ENCODE measurements around the gene BSDC1.

The BSDC1 gene

DNA sequence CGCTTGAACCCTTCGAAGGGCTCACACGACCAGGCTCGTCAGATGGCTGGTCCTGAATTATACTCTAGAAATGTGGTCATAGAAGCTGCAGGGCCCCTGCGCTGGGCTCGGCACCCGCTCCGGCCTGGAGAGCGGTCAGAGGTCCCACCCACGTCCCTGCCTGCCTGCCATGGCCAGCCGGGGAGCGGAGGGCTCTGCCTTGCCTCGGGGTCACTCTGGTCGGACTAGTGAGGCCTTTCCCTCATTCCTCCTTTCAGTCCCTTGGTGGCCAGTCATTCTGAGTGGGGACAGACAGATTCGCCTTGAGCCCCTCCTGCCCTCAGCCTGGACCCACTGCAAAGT lies 57.7 kb downstream of the BSDC1 start:
- DNase-seq (ENCODE audit: low read depth in 2 of 2): no peak

GRCh38 chr1:32335790-32336590 lies 58.3 kb downstream of the BSDC1 start, which contains the start of gene MARCKSL1:
Gene MARCKSL1 (minus strand): TSS chr1:32336233. CDS start chr1:32336033, 200 bp downstream.
- peak; percentile 70 to 78 for DNase-seq (ENCODE audit: low read depth in 2 of 2)

DNA sequence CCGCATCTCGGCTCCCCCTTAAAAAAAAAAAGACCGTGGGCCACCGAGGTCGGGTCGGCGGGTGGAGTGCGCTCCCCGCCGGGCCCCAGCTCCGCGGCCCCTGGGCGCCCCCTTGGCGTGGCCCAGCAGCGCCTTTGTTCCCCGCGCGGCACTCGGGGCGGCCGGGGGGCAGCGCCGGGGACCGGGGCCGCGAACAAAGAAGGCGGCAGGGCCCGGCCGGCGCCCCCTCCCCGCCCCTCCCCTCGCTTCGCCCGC lies 58.8 kb downstream of the BSDC1 start:
- DNase-seq (ENCODE audit: low read depth in 2 of 2): no peak

DNA sequence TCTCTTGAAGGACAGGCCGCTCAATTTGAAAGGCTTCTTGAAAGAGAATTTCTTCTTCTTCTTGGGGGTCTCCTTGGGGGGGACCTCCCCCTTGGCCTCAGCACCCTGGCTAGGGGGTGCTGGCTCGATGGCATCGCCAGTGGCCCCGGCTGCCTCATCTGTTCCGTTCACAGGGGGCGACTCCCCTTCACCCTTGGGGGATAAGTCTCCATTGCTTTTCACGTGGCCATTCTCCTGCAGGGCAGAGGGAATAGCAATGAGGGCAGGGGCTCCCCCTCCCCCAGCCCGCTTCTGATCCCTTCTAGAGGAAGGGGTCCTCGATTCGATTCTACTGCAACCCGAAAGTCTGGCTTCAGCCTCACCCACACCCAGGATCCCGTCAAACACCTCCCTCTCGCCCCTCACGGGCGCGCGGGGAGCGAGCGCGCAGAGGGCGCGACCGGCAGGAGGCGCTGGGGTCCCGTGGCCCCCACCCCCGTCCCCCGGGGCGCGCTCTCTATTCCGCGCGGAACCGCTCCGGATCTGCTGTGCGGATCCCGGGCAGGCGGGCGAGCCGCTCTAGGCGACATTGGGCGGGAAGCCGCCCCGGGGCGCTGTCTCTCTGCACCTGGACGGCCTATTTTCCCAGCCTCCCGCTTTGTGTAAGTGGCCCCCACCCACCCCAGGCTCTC lies 59.2 kb downstream of the BSDC1 start:
- DNase-seq (ENCODE audit: low read depth in 2 of 2): peak in 1 of 2 donors; percentile 42

- DNase-seq (ENCODE audit: low read depth in 2 of 2): no peak
Observed at GRCh38 chr1:32334274-32334861, 59.9 kb downstream of the BSDC1 start.

- DNase-seq (ENCODE audit: low read depth in 2 of 2): no peak
Observed at GRCh38 chr1:32333251-32333963, 60.8 kb downstream of the BSDC1 start.

DNA sequence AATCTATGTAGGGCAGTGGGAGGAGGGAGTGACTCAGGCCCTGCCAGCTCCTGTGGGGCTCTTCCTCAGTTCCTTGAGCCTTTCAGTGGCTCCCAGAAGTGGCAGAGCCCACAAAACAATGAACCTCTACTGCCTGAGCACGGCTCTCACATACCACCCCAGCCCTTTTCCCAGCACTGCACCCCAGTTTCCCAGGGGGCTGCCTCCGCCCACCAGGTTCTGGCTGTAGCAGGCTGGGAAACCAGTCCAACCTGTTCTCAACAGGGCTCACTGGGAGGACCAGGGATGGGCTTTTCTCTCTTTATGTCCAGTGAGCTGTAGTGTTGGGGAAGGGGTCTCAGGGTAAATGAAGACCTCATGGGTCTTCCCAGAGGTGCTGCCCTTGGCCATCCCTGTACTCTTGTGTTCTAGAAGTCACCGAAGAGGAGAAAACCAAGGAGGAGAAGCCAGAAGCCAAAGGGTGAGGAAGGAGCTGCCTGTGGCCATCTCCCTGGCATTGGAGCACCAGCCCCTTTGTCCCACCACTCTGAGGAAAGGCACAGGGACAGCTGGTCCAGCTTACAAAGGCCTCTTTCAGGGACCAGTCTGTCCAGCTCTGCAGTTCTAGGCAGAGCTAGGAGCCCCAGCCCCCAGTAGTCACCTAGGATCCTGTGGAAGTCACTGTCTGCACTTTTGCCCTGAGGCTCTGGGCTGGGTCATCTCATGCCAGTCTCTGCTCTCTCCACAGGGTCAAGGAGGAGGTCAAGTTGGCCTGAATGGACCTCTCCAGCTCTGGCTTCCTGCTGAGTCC lies 61.8 kb downstream of the BSDC1 start:
- no peak for DNase-seq (ENCODE audit: low read depth in 2 of 2)

GRCh38 chr1:32331549-32331948 lies 62.7 kb downstream of the BSDC1 start:
- no peak for DNase-seq (ENCODE audit: low read depth in 2 of 2)

DNA sequence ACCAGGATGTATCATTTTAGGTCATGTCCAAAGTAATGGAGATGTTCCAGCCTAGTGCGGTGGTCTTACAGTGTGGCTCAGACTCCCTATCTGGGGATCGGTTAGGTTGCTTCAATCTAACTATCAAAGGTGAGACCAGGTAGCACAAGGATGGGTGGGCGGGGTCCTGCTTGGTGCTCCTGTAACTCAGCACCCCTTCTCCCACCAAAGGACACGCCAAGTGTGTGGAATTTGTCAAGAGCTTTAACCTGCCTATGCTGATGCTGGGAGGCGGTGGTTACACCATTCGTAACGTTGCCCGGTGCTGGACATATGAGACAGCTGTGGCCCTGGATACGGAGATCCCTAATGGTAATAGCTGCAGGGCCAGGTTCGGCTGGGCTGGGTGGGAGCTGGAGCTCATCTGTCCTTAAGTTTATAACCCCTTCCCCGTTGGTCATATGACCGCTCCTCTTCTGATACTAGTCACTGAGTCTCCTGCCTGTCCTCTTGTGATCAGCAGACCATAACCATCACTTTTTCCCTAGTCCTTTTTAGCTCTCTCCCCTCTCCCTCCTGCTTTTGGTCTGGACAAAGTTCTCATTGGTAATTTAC lies 63.6 kb downstream of the BSDC1 start:
- no peak for DNase-seq (ENCODE audit: low read depth in 2 of 2)

DNA sequence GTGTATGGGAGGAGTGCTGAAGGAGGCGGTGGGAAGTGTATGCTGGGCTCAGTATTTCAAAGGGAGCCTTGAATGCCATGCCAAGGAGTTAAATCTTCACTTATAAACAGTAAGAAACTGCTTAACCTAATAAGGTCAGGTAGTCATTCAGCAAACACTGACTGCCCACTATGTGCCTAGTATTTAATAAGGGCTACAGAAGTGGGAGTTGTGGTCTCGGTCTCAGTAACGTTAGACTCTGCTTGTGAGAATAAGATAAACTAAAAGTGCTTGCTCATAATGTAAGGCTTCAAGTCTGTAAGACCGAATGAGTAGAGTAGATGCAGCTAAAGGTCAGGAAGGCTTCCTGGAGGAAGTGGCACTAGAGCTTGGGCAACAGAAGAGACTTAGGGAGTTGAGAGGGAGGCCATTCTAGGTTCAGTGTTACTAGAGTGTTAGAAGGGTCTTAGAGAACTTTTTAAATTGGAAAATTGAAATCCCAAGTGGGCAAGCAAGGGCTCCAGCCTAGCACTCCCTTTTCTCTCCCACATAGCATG lies 64.2 kb downstream of the BSDC1 start:
- no peak for DNase-seq (ENCODE audit: low read depth in 2 of 2)

GRCh38 chr1:32327204-32327603 lies 67.0 kb downstream of the BSDC1 start:
- no peak for DNase-seq (ENCODE audit: low read depth in 2 of 2)

DNA sequence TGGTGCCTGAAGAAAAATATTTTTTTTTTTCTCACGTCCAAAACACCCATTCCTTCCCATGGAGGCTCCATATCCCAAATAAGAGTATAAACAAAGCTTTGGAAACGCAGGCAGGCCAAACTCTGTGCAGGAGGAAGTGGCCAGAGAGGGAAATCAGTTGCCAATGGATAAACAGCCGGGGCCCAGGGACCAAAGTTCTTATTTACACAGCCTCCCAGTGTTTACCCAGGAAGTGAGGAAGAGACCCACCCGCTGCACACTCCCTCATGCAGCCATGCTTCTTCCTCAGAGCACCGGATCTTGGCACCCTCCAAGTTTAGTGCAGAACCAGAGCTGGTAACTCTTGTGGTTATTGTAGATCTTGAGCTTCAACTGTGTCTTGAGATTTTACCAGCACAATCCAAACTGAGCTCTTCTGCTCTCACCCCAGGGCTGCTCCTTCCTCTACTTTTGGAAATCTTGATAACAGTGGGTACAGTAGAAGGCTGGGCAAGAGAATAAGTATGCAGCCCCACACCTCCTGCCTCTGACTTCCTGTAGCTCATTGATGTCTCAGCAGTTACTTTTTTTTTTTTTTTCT lies 72.4 kb downstream of the BSDC1 start:
- no peak for DNase-seq (ENCODE audit: low read depth in 2 of 2)

DNA sequence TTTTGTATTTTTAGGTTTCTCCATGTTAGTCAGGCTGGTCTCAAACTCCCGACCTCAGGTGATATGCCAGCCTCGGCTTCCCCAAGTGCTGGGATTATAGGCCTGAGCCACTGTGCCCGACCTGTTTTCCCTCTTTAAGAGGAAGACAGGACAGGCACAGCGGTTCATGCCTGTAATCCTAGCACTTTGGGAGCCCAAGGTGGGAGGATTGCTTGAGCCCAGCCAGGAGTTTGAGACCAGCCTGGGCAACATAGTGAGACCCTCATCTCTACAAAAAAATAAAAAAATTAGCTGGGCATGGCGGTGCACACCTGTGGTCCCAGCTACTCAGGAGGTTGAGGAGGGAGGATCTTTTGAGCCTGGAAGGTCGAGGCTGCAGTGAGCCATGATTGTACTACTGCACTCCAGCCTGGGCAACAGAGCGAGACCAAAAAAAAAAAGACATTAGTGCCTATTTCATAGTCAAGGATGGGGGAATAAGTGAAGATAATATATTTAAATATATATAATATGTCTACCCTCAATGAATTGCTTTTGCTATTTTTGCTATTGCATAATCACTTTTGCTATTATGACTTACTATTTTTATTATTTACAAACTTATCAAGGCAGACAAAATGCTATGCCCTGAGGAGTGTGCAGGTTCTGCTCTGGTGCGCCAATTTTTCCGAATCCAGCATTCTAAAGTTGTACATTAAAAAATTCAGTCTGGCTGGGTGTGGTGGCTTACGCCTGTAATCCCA lies 75.9 kb downstream of the BSDC1 start:
- DNase-seq (ENCODE audit: low read depth in 2 of 2): no peak

GRCh38 chr1:32316903-32317277 lies 77.4 kb downstream of the BSDC1 start:
- no peak for DNase-seq (ENCODE audit: low read depth in 2 of 2)

Measured in stimulated activated CD8-positive, alpha-beta memory T cell treated with anti-CD3 and anti-CD28 coated beads, Interleukin-2, amount 100 ng/mL, for 48 hours (primary cell).